ENCODE results near the gene PAPOLA. TPM values are rescaled to one million over a fixed set of nuclear protein-coding genes. Genes with fewer than 3 reads are reported as not detected.

PAPOLA gene
- total RNA-seq, 1 donor from 2014 or later = 188 TPM

DNA sequence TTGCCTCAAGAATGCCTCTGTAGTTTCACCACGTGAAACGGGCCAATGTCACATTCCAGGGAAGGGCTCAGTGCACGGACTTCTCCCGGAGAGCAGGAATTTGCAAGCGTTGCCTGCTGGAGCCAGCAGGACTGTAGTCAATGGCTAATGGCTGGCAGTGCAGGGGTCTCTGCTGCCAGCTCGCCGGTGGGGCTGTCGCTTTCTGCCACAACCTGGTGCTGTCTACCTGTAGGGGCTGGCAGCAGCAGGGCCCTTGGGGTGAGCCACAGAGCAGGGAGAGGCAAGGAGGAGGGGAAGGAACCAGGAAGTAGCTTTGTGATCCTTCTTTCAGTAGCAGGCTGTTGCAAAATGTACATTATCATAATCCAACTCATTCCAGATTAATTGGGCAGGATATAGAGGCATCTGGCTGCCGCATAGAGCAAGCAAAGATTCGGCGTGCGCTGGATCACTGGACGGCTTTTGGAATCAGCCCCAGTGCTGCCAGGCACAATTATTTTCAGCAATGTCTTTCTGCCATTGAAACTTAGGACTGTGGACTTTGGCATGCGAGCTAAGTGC, 114.1 kb downstream of the PAPOLA start:
- Mint-ChIP-seq H3K27me3 (ENCODE audit: low read depth, unreplicated experiment) (peaks cover 43% of the 10 kb centered on the region), H3K4me3 (ENCODE audit: unreplicated experiment) (no peak overlapping the region), H3K9me3 (ENCODE audit: unreplicated experiment) (no peaks in the 10 kb centered on the region), H3K36me3 (ENCODE audit: low read depth, unreplicated experiment) (no peaks in the 10 kb centered on the region), H3K4me1 (ENCODE audit: low read depth, unreplicated experiment) (no peaks in the 10 kb centered on the region), H3K27ac (ENCODE audit: unreplicated experiment) (no peak overlapping the region)
- no peaks in the 10 kb centered on the region for H3K4me1 ChIP-seq (ENCODE audit: insufficient read depth, low read length)
- H3K27me3 ChIP-seq (ENCODE audit: insufficient read depth, low read length) = peaks cover 4% of the 10 kb centered on the region
- H3K36me3 ChIP-seq (ENCODE audit: insufficient read depth, low read length) = no peaks in the 10 kb centered on the region
- TF ChIP-seq, protein P1, sequence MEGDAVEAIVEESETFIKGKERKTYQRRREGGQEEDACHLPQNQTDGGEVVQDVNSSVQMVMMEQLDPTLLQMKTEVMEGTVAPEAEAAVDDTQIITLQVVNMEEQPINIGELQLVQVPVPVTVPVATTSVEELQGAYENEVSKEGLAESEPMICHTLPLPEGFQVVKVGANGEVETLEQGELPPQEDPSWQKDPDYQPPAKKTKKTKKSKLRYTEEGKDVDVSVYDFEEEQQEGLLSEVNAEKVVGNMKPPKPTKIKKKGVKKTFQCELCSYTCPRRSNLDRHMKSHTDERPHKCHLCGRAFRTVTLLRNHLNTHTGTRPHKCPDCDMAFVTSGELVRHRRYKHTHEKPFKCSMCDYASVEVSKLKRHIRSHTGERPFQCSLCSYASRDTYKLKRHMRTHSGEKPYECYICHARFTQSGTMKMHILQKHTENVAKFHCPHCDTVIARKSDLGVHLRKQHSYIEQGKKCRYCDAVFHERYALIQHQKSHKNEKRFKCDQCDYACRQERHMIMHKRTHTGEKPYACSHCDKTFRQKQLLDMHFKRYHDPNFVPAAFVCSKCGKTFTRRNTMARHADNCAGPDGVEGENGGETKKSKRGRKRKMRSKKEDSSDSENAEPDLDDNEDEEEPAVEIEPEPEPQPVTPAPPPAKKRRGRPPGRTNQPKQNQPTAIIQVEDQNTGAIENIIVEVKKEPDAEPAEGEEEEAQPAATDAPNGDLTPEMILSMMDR (IDR thresholded peaks at IDR 0.05; ENCODE audit: insufficient read depth, low read depth, low read length) = no peak
- TF ChIP-seq EZH2 (IDR thresholded peaks at IDR 0.05; ENCODE audit: insufficient read depth, low read length) = no peak
- H3K9ac ChIP-seq (ENCODE audit: low read length) = no peak overlapping the region
- no peak for FAIRE-seq
- H3K4me2 ChIP-seq (ENCODE audit: low read length) = no peak overlapping the region
- H3K27ac ChIP-seq (ENCODE audit: low read depth, low read length) = no peak overlapping the region
- no peak overlapping the region for H2AFZ ChIP-seq (ENCODE audit: low read depth, low read length)
- no peaks in the 10 kb centered on the region for H3K9me3 ChIP-seq (ENCODE audit: insufficient read depth, low read depth, low read length)
- no peaks in the 10 kb centered on the region for H3K79me2 ChIP-seq (ENCODE audit: insufficient read depth, low read length)
- H3K4me3 ChIP-seq (ENCODE audit: insufficient read depth, low read depth, low read length) = no peak overlapping the region
- H4K20me1 ChIP-seq (ENCODE audit: insufficient read depth, low read length) = no peaks in the 10 kb centered on the region
- DNase-seq (ENCODE audit: low read depth) = no peak

Other genes with a start within 250 kb of the PAPOLA start
- gene BDKRB1, start 246.2 kb upstream of the PAPOLA start, total RNA-seq = 0.20 TPM in 1 of 2 replicates, not detected in the other
- 14.2 and 15.0 TPM in 2 replicates for gene ATG2B, start 139.0 kb upstream of the PAPOLA start, total RNA-seq
- gene GSKIP, start 138.9 kb upstream of the PAPOLA start, total RNA-seq = 22.7 and 22.8 TPM in 2 replicates
- 0.60 and 1.0 TPM in 2 replicates for gene AK7, start 110.3 kb upstream of the PAPOLA start, total RNA-seq